Renal cortical epithelial cell (primary cell): ENCODE results near the gene XYLT1. TPM values are rescaled to one million over a fixed set of nuclear protein-coding genes. Genes with fewer than 3 reads are reported as not detected.
"Not testable (repeated sequence)": the region's sequence is repeated elsewhere in the genome, so short reads cannot be mapped to it uniquely, and the experiment has no call there.

Source experiments
- DNase-seq: peaks from one replicate; pipeline ENCODE4 v3.0.0-alpha.2; 2011; ENCODE audit warnings: low read depth
- total RNA-seq: library from RNA; depleted of rRNA; stranded (reverse); fragments of >200 nt; gene quantifications from 2 replicates; pipeline ENCODE4 v1.2.3, GENCODE V29; 2014

Gene XYLT1, protein sequence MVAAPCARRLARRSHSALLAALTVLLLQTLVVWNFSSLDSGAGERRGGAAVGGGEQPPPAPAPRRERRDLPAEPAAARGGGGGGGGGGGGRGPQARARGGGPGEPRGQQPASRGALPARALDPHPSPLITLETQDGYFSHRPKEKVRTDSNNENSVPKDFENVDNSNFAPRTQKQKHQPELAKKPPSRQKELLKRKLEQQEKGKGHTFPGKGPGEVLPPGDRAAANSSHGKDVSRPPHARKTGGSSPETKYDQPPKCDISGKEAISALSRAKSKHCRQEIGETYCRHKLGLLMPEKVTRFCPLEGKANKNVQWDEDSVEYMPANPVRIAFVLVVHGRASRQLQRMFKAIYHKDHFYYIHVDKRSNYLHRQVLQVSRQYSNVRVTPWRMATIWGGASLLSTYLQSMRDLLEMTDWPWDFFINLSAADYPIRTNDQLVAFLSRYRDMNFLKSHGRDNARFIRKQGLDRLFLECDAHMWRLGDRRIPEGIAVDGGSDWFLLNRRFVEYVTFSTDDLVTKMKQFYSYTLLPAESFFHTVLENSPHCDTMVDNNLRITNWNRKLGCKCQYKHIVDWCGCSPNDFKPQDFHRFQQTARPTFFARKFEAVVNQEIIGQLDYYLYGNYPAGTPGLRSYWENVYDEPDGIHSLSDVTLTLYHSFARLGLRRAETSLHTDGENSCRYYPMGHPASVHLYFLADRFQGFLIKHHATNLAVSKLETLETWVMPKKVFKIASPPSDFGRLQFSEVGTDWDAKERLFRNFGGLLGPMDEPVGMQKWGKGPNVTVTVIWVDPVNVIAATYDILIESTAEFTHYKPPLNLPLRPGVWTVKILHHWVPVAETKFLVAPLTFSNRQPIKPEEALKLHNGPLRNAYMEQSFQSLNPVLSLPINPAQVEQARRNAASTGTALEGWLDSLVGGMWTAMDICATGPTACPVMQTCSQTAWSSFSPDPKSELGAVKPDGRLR
- under 0.01 and 0.15 TPM in 2 replicates for total RNA-seq

DNA sequence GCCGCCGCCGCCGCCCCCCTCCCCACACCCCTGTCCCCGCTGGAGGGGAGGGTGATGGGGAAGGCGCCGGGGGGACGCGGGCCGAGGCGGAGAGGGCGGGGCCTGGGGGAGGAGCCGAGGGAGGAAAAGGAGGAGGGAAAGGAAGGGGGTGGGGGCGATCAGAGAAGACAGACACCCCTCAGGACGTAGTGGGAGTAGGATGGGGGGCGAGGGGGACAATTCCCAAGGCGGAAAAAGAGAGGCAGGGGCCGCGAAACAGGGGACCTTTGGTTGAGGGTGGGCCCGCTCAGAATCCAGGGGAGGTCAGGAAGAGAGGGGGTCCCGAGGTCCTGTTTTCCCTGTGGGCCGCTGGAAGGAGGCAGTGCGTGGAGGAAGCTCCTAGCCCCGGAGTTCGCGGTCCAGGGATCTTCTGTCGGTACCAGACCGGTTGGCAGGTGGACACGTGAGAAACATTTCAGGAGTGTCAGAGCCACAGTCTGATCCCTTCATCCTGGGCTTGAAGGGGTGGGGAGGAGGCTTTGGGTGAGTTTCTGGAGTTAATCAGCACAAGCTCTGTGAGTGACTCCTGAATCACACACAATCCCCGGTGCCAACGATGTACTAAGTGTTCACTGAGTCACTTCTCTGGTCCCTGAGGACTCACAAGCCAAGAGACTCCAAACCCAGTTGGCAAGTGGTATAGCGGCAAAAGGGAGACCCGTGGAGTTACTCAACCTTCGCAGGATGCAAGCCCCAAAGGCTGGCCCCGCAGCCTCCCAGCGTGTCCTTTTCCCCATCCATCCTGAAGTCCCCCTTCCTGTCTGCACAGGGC lies at the start of gene XYLT1:
XYLT1 (minus strand) TSS at position 53 of the 811 bp plus-strand sequence. CDS start 164 bp downstream, outside the sequence.
- peak; percentile 22 for DNase-seq

DNA sequence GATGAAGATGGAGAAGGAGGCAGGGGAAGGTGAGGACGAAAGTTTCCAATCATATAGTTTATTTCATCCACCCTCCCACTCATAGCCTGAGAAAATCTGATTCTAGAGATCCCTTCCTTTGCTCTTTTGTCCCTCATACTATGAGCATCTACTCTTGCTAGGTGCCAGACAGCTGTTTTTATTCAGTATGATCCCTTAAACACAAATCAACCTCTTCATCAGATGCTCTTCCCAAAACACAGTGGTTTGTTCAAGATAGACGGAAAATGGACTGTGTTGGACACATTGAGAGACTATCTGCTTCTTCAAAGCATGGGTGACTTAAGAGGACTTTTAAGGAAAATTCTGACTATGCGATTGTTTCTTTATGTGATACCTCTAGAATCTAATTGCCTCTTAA lies 49.4 kb upstream of the XYLT1 start:
- DNase-seq, result no peak

DNA sequence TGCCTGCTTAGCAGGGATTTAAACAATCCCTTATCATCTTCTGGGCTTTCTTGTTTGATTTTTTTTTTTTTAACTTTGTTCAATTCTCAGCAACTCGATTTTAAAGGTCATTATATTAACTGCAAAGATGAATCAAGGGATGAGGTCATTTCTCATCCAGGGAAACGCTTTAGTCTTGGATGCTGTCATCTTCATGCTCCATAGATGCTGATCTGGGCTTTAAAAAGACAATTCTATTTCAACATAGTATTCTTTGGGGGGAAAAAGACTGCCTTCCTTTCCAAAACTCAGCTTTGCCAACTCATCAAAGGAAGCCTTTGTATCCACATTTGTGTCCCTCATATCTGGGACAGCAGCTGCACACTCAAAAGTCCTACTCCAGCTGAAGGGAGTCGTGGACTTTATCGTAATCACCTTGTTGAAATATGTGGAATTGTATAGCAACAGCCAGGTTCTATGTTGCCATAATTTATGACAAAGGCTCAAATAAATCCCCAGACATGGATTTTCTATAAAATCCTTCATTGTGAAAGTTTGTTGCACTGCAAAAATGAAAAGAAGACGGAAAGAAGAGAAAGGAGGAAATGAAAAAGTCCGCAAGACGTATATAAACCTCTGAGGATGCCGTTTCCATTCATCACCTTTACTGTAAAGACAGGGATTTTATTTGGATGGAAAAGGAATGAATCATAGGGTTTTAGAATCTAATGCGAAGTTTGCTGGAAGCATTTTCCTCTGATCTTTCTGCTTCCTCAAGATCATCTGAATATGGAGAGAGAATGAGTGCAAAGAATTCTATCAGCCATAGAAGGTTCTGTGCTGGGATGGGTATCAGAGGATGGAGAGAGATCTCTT lies 48.6 kb upstream of the XYLT1 start:
- no peak for DNase-seq

DNA sequence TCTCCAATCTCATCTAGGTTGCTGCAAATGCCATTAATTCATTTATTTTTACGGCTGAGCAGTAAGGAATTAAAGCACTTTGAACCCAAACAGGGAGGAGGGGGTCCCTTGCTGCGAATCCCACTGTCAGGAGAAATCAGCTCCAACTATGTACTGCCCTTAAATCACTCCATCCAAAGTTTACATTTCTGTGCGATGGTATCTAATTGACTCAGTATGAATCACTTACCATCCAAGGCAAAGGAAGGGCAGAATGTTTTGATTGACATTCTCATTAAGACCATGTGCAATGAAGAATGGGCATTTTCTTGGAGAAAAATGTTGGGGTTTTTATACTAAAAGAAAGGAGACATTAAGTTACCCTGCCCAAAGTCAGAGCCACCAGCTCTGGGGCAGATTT lies 47.7 kb upstream of the XYLT1 start:
- DNase-seq, result no peak

DNA sequence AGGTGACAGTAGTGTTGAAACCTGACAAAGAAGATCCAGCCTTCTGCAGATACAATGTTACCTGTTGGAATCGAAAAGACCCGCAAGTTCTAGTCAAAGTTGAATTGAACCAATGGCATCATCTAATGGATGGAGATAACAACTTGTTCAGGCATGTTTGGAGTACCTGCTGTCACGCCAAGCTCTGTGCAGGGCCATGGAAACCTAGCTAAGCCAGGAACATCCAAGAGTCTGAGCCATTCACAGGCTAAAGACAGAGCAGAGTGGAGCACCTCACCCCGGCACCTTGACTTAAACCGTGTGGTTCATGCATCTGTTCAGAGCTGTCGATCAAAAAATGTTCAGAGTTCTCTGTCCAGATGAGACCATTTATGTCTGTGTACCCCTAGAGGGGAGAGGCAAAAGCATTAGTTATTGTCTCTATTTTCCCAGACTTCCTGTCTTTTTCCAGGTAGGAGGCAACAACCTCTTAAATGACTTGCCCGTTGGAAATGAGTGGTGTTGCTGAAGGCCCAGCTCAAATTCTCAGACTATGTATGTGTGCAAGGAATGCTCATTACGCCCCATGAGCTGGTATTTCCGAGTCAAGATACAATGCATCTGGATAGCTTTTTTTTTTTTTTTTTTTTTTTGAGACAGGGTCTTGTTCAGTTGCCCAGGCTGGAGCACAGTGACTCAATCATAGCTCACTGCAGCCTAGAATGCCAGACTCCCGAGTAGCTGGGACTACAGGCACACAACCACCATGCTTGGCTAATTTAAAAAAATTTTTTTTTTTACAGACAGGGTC lies 44.9 kb upstream of the XYLT1 start:
- DNase-seq, result no peak

DNA sequence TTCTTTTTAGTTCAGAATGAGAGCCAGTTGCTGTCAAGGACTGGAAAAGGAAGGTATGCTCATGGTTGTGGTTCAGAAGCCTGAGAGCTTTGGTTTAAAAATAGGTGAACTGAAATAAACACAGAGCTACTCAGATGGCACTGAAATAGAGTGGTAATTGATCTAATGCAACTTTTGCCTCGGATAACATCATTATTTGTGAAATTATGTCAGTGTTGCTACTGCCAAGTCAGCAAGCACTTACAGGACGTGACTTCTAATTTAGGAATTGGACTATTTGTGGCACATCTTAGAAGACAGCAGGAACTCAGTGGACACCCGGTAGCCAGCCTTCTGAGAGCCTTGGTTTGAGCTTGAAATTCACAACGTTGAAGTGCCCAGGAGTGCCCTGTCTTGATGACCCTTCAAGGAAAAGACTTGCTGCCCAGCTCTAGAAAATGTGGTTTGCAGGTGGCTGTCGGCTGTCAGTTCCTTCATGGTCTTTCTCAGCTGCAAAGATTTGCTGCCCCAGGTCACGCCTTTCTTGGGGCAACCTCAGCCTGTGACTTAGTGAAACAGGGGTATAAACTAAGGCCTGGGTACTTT lies 42.0 kb upstream of the XYLT1 start:
- DNase-seq, result no peak

DNA sequence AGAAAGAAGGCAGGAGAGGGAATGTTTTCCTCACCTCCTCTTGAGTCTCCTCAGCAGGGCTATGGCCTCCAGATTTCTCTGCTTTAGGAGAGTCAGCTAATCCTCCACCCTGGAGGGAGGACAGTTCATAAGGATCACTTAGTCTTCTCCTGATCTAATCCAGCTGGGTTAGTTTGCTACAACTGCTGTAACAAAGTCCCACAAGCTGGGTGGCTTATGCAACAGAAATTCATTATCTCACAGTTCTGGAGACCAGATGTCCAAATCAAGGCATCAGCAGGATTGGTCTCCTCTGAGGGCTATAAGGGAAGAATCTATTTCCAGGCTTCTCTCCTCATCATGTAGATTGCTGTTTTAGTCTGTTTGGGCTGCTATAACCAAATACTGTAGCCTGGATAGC lies 40.6 kb upstream of the XYLT1 start:
- no peak for DNase-seq

DNA sequence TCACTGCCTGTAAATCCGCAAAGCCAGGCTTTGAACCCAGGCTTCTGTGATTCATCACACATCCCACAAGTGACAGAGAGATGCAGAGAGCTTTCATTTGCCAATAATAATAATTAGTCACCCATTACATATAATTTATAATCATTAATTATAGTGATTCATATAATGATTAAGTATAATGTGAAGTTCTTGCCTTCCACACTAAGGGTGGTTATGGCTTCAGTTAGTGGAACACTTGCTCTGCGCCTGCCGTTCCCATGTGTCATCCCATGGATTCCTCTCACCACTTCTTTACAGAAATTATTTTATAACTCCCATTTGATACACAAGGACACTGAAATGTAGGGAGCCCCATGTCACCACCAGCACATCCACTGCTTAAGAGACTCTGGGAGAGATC lies 39.8 kb upstream of the XYLT1 start:
- DNase-seq, result no peak

DNA sequence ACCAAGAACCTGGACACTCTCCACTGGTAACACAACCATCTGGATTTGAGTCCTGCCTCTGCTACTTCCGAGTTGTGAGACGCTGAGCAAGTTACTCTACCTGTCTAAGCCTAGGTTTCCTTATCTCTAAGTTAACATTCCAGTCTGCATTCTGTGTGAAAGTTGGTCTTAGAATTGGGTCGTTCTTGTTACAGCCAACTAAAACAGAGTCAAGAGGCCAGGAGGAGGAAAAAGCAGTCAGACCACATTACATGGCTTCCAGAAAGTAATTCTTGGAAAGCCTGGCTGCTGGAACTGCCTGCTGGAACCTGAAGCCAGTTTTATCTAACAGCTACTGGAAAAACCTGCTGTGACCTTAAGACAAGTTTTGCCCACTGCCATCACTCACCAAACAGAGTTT lies 38.4 kb upstream of the XYLT1 start:
- DNase-seq, result no peak

DNA sequence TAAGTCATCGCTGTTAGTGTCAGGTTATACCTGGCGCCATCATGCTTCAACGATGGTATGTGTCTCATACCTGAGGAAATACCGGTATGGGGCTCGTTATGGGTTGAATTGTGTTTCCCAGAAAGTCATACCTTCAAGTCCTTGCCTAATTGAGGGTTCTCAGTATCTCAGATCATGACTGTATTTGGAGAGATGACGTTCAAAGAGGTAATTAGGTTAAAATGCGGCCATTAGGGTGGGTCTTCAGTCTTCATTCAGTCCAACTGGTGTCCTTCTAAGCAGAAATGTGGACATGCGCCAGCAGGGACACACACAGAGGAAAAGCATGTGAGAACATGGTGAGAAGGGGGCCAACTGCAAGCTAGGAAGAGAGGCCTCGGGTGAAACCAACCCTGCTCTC lies 37.5 kb upstream of the XYLT1 start:
- no peak for DNase-seq

DNA sequence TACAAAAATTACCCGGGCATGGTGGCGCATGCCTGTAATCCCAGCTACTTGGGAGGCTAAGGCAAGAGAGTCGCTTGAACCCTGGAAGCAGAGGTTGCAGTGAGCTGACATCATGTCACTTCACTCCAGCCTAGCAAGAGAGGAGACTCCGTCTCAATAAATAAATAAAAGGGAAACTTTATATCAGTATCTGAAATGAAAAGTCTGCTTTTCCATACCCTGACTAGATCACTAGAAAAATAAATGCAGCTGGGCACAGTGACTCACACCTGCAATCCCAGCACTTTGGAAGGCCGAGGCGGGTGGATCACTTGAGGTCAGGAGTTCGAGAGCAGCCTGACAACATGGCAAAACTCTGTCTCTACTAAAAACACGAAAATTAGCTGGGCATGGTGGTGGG lies 36.8 kb upstream of the XYLT1 start:
- DNase-seq, result not testable (repeated sequence)

DNA sequence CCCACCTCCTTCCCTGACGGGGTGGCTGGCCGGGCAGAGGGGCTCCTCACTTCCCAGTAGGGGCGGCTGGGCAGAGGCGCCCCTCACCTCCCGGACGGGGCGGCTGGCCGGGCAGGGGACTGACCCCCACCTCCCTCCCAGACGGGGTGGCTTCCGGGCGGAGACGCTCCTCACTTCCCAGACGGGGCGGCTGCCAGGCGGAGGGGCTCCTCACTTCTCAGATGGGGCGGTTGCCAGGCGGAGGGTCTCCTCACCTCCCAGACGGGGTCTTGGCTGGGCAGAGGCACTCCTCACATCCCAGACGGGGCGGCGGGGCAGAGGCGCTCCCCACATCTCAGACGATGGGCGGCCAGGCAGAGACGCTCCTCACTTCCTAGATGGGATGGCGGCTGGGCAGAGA lies 35.1 kb upstream of the XYLT1 start:
- not testable (repeated sequence) for DNase-seq

DNA sequence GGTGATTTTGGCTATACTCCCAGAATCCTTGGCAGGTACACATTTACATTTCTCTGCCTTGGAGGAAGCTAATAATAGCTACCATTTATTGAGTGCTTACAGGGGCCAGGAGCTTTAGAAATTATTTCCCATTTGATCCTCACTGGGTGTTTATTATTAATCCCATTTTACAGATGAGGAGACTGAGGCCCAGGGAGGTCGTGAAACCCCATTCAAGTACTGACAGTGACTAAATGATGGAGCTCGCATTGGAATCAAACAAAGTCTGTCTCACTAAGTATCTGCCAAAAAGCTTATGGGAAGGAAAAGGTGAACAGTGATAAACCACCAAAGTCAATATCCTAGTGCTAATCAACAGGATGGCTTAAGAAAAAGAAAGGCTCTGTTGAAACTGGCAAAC lies 33.3 kb upstream of the XYLT1 start:
- DNase-seq, result no peak

DNA sequence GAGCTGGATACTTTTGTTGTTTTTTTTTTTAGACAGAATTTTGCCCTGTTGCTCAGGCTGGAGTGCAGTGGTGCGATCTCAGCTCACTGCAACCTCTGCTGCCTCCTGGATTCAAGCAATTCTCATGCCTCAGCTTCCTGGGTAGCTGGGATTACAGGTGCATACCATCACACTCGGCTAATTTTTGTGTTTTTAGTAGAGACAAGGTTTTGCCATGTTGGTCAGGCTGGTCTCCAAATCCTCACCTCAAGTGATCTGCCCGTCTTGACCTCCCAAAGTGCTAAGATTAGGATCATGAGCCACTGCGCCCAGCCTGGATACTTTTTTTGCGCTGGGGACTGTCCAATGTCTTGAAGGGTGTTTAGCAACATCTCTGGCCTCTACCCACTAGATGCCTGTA lies 32.6 kb upstream of the XYLT1 start:
- DNase-seq, result no peak

DNA sequence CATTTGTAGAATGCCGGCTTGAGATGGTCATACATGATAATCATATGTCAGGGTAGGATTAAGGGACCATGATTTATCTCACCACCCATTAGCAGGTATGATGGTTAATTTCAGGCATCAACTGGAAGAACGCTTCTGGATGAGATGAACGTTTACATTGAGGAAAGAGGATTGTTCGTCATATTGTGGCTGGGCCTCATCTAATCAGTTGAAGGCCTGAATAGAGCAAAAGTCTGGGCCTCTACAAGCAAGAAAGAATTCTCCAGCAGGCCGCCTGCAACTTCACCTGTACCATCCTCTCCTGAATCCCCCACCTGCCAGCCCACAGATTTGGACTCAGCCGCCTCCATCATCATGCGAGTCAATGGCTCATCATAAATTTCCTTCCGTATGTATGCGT lies 30.6 kb upstream of the XYLT1 start:
- no peak for DNase-seq

DNA sequence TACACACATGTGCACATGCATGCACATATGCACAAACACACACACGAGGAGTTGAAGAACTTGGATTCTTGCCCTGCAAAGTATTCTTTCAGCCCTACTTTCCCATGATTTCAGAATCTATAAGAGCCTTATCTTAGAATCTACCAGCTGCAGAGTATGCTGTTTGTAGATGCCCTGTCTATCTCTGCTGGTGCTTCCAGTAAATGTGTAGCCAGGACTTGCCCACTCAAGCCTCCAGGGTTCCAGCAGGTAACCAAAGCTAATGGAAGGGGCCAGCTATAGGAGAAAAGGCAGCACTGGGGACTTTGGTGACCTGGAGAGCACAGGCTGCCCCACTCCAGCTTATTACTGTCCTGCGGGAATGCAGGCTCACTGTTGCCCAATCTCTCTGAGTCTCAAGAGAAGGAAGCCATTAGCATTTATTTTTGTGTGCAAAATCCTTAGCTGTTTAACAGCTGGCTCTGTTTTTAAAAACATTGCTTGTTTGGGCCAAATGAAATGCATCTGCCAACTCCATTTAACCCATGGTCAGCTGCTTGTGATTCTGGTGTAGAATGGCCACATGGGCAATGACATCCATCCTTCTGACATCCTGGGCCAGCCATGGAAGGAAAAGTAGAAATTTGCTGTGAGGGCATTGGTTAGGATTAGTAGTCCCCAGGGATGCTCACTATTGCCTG lies 28.6 kb upstream of the XYLT1 start:
- no peak for DNase-seq

DNA sequence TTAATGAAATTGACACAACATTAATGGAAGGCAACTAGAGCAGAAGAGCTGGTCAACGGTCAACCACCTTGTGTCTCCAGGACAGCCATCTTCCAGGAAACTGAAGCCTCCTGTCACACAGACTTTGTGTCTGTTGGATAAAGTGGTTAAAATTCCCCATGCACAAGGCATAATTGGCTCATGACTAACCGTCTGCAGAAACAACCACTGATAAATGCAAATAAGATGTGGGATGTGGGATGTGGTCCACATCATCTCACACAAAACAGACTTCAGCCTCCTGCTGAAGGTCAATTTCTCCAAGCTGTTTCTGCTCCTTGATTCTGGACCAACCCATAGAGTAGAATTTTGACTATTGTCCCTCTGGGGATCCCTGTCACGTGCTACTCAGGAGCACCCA lies 26.9 kb upstream of the XYLT1 start:
- DNase-seq, result no peak

DNA sequence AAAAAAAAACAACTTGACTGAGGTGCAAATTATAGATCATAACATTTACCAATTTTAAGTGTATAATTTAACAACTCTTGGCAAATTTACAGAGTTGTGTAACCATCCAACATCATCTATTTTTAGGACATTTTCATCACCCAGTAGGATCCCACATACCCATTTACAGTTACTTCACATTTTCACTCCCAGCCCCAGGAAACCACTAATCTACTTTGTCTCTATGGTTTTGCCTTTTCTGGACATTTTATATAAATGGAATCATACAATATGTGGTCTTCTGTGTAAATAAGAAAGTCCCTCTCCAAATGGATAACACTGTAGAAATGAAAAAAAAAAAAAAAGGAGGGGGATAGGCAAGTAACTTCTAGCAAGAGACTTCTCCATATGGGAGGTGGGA lies 26.1 kb upstream of the XYLT1 start:
- no peak for DNase-seq

DNA sequence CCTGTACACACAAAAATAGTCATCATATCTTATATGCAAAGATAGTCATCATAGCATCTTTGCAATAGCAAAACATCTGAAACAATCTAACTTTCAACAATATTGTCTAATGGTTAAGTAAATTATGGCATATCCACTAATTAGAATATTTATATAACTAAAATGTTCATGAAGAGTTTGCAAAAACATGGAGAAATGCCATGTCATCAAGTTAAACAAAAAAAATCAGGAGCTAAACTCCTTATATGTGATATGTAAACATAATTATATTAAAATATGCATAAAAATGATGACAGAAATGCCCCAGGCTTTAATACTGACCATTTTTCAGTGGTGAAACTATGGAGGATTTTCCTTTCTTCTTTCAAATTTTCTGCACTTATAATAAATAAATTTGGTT lies 22.3 kb upstream of the XYLT1 start:
- DNase-seq, result no peak
